ENCODE results near the gene AP5Z1.
"Not testable (repeated sequence)": the region's sequence is repeated elsewhere in the genome, so short reads cannot be mapped to it uniquely, and the experiment has no call there.

Gene AP5Z1

GRCh38 chr7:4802577-4802976, 27.2 kb downstream of the AP5Z1 start:
- DNase-seq (ENCODE audit: low read depth in 2 of 2): not testable (repeated sequence)

DNA sequence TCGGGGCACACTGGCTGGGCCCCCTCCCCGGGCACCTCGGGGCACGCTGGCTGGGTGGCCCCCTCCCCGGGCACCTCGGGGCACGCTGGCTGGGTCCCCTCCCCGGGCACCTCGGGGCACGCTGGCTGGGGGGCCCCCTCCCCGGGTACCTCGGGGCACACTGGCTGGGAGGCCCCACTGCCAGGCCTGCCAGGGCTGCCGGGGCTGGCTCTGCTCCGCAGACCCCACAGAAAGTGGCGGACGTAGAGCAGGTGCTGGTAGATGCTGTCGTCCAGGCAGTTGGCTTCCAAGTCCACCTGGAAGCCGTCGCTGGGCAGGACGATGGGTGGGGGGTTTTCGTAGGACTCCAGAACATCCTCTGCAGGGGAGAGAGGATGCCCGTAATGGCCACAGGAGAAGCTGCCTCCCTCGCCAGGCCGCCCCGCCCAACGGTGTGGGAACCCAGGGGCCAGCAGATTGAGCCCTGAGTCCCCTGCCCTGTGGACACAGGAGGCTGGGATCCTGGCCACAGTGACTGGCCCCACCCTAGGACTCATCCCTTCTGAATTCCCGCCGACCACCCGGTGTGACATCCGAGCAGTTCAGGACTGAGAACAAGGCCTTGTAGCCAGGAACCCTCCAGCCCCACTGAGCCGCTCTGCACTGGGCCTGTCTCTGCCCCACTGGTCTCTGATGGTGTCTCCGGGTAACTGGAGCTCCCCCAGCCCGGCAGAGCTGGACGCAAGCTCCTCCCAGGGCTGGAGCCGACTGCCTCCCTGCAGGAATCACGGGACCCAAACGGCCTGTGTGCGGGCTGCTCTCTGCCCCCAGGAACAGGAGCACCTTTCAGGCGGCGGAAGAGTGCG, 28.2 kb downstream of the AP5Z1 start:
- DNase-seq (ENCODE audit: low read depth in 2 of 2): no peak

- no peak for DNase-seq (ENCODE audit: low read depth in 2 of 2)
These were observed 29.9 kb downstream of the AP5Z1 start for GRCh38 chr7:4805110-4805983.

DNA sequence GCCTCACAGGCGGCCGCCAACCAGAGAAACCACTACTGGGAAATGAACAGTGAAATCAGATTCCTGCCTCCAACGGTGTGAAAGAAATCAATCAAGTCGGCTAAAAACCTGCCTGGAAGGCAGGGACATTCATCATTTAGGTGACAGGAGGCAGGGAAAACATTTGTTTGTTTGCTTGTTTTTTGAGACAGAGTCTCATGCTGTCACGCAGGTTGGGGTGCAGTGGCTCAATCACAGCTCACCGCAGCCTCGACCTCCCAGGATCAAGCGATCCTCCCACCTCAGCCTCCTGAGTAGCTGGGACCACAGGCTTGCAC, 30.5 kb downstream of the AP5Z1 start:
- DNase-seq (ENCODE audit: low read depth in 2 of 2): no peak

- DNase-seq (ENCODE audit: low read depth in 2 of 2): no peak
These were observed 31.7 kb downstream of the AP5Z1 start for GRCh38 chr7:4806983-4807597.

DNA sequence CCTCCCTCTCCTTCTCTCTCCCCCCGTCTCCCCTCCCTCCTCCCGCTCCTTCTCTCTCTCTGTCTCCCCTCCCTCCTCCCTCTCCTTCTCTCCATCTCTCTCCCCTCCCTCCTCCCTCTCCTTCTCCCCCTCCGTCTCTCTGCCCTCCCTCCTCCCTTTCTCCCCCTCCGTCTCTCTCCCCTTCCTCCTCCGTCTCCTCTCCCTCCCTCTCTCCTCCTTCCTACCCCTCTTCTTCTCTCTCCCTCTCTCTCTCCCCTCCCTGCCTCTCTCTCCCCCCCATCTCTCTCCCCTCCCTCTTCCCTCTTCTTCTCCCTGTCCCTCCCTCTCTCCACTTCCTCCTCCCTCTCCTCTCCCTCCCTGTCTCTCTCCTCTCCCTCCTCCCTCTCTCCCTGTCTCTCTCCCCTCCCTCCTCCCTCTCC, 32.2 kb downstream of the AP5Z1 start:
- no peak for DNase-seq (ENCODE audit: low read depth in 2 of 2)

DNA sequence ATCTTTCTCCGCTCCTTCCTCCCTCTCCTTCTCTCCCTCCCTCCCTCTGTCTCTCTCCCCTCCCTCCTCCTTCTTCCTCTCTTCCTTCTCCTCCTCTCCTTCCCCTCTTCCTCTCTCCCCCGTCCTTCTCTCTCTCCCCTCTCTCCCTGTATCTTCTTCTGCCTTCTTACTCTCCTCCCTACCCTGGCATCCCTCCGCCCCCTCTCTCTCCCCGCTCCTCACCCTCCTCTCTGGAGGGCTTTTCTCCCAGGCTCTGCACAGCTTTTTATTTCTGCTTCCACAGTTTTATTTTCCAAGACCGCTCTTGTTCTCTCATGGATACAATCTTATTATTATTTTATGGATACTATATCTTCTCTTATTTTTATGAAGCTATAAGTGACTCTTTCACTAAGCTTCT, 32.6 kb downstream of the AP5Z1 start:
- no peak for DNase-seq (ENCODE audit: low read depth in 2 of 2)

GRCh38 chr7:4808565-4808964, 33.1 kb downstream of the AP5Z1 start:
- DNase-seq (ENCODE audit: low read depth in 2 of 2): no peak

DNA sequence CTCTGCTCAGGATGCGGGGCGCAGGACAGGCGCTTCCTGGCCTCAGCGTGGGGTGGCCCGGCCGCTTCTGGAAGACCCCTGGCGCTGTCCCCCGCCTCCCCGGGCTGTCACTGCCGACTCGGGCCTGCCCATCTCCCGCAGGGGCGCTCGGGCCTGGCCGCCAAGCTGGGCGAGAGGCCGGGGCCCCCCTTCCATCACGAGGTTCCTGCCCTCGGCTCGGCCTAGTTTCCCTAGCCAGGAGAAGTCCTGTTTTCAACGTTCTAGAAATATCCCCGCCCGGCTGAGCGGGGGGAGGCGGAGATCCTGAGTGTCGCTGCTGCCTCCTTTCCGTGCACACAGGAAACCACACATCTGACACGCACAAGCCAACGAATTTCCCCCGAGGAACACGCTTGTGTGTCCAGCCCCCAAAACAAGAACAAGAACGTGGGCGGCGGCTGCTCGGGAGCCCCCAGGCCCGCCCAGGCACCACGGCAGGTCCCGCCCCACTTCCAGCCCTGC, 33.7 kb downstream of the AP5Z1 start:
- peak in 1 of 2 donors; percentile 33 for DNase-seq (ENCODE audit: low read depth in 2 of 2)

DNA sequence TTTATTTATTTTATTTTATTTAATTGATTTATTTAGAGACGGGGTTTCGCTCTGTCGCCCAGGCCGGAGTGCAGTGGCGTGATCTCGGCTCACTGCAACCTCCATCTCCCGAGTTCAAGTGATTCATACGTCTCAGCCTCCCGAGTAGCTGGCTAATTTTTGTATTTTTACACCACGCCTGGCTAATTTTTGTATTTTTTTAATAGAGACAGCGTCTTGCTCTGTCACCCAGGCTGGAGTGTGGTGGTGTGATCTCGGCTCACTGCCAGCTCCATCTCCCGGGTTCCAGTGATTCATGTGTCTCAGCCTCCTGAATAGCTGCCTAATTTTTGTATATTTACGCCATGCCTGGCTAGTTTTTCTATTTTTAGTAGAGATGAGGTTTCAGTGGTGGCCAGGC, 34.2 kb downstream of the AP5Z1 start:
- DNase-seq (ENCODE audit: low read depth in 2 of 2): no peak

DNA sequence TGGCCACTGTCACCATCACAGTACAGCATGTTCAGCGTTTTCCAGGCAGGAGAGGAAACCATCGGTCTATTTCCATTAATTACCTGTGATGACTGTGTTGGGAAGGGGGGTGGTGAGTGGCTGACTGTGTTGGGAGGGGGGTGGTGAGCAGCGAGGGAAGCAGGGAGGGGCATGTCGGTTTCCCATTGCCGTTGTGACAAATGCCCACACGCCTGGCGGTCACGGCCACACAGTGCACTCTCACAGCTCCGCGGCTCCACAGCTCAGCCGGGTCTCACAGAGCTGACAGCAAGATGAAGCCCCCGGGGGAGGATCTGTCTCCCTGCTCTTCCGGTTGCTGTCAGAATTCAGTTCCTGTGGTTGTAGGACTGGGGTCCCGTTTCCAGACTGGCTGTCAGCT, 39.0 kb downstream of the AP5Z1 start:
- DNase-seq (ENCODE audit: low read depth in 2 of 2): no peak

GRCh38 chr7:4815121-4815520, 39.7 kb downstream of the AP5Z1 start:
- no peak for DNase-seq (ENCODE audit: low read depth in 2 of 2)

- no peak for DNase-seq (ENCODE audit: low read depth in 2 of 2)
These were observed 40.4 kb downstream of the AP5Z1 start for GRCh38 chr7:4815609-4816418.

DNA sequence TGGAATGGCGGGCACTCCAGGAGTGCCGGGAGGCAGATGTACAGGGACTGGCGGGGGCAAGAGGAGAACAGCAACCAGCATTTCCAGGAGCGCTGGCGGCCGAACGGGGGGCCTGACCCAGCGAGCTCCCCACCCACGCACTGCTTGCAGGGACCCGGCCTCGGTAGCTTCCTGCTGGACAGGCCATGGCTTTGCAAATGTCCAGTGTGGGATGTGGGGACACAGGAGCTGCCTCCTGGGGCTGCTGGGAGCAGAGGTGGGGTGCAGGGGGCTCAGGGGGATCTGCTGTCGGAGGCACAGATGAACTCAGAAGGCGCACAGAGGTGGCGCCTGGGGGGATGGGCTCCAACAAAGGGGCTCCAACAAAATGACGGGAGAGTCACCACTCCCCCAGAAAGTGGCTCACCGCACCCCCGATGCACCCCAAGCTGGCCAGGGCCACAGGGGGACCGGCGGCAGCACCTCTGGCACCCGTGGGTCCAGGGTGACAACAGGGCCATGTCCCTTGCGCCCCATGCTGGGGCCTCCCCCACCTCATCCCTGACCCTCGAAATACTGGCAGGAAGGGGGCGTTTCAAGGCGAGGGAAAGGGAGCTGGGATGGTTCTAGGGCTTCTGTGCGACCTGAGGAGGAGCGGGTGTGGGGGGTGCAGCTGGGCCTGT, 41.1 kb downstream of the AP5Z1 start:
- no peak for DNase-seq (ENCODE audit: low read depth in 2 of 2)

DNA sequence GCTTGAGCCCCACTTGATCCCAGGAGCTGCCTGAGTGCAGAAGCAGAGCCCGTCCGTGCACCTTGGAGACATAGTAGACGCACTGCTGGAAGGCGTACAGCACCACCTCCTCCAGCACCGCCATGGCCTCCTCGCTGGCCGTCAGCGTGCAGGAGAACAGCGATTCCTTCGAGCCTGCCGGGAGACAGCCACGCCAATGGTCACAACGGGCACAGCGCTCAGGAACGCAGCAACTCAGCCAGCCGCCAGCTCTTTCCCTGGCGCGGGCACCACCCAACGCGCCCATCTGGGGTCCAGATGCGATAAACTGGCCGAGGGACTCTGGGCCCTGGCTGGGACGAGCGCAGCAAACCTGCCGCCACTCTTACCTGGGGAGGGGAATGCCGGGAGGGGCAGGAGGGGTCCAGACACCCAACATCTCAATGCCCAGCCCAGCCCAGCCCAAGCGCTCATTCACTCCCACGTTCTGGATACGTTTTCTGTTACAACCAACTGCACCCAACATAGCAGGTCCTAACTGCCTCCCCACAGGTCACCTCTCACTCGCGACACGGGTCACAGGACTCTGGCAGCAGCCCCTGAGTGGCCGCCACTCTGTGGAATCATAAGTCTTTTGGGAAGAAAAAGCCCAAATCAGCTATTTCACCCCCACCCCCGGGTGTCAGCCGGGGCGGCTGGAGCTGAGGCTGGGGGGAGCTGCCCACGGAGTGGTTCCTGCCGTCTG, 41.9 kb downstream of the AP5Z1 start:
- DNase-seq (ENCODE audit: low read depth in 2 of 2): no peak

DNA sequence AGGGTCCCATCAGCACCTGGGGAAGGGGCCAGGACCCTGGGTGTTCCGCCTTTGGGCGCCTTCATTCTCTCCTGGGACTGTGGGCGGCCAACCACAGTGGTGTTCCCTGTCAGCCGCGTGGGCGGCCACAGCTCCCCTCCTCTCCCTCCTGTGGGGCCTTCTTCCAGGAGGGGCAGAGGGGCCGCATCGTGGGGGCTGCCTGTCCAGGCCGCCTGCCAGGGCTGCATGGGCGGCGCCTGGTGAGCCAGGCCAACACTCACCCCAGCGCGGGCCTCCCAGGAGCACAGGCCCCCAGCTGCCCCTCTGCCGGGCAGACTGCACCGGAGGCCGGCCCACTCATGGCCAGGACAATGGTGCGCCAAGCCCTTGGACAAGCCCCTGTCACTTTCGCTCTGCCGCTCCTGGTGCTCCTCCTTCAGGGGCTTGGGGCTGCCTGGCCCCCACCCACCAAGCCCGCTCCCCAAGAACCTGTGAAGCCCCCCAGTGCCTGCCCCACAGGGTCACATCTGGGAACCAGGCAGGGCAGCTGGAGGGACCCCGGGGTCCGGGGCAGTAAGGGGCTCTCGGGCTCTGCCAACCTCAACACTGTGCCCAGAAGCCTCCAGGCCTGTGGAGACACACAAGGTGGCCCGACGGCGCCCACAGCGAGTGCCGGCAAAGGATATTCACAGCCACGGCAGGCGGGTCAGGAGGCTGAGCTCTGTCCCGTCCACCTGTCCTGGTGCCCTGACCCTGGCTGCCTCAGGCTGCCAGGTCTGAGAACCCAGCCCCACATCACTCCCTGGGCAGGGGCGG, 42.8 kb downstream of the AP5Z1 start:
- DNase-seq (ENCODE audit: low read depth in 2 of 2): no peak

DNA sequence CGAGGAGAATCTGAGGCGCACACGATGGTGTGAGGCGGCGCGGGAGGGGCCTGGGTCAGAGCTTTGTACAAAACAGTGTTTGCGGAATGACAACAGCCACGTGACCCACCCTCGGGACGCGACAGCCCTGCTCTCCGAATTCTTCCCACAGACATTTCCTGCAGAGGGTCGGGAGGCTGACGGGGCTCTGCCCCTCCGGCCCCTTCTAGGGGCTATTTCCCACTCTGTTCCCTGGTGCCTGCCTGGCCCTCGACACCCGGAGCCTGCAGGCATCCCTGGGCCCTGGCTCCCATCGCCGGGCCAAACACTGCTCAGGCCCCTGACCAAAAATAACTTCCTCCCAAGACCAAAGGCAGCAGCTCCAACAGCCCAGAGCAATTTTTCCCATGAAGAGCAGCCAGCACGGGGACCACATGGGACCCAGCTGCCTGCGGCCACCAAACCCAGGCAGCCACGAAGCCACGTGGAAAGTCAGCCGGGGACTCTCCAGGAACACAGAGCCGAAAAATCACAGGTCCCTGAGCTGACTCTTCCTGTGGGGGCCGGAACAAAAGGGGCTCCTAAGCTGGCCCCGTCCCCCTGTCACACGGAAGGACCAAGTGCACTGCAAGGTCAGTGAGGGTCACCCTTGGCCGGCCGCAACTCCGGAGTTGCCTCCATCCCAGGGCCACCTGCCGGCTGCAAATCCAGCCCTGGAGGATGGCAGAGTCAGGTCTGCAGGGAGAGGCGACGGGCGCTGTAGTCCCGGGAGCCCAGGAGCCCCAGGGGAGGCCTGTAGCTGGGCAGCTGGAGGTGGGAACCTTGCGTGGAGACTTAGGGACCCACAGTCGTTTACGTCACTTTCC, 44.4 kb downstream of the AP5Z1 start:
- no peak for DNase-seq (ENCODE audit: low read depth in 2 of 2)

GRCh38 chr7:4820405-4820966, 45.1 kb downstream of the AP5Z1 start:
- DNase-seq (ENCODE audit: low read depth in 2 of 2): no peak
